PC-3 (cell line): Measurements from ENCODE around the gene CANT1. TPM values are rescaled to one million over a fixed set of nuclear protein-coding genes. Genes with fewer than 3 reads are reported as not detected.

Source experiments
- ATAC-seq: fragments of 200-7000 bp; cut with Tn5 transposase; 2 replicates; pipeline ENCODE4 v1.9.1; 2020; ENCODE audit warnings: mild to moderate bottlenecking, moderate library complexity
- BruUV-seq: library from RNA; stranded (reverse); fragments of 400-500 nt; replicated peaks from 2 replicates; lab custom pipeline; 2021; lab: Mats Ljungman, UMichigan
- CTCF ChIA-PET: fragments of 300-600 bp; sonication (Branson Sonifier 250); formaldehyde crosslinking; loops from one replicate; lab custom pipeline; 2022; ENCODE audit warnings: antibody characterized with exemption; lab: Charles Lee
- POLR2A ChIA-PET: fragments of 300-600 bp; sonication (Branson Sonifier 250); formaldehyde crosslinking; loops from one replicate; lab custom pipeline; 2022; ENCODE audit warnings: antibody characterized with exemption; ENCODE audit not compliant: unreplicated experiment; lab: Charles Lee
- DNase-seq: peaks from one replicate; pipeline ENCODE4 v3.0.0-alpha.2; 2015
- H2AFZ ChIP-seq: fragments of 300-600 bp; sonication (generic); 2 replicates; pipeline ENCODE4 v1.6.0; 2016; ENCODE audit warnings: antibody characterized with exemption, low read length
- H3F3A ChIP-seq: fragments of 300-600 bp; sonication (generic); one replicate; pipeline ENCODE4 v1.6.0; 2017; ENCODE audit warnings: antibody characterized with exemption, low read length, control low read depth, mild to moderate bottlenecking; ENCODE audit not compliant: unreplicated experiment
- H3K27ac ChIP-seq: fragments of 300-600 bp; sonication (generic); 2 replicates; pipeline ENCODE4 v1.5.1; 2016; ENCODE audit warnings: mild to moderate bottlenecking, low read length
- H3K27me3 ChIP-seq: fragments of 300-600 bp; sonication (generic); 2 replicates; pipeline ENCODE4 v1.6.1; 2016; ENCODE audit warnings: low read length, mixed read lengths
- H3K36me3 ChIP-seq: fragments of 300-600 bp; sonication (generic); 2 replicates; pipeline ENCODE4 v1.6.1; 2016; ENCODE audit warnings: low read depth, mixed run types, low read length, mixed read lengths
- H3K4me1 ChIP-seq: fragments of 300-600 bp; sonication (generic); 2 replicates; pipeline ENCODE4 v1.5.1; 2016; ENCODE audit warnings: low read length; ENCODE audit not compliant: insufficient read depth
- H3K4me2 ChIP-seq: fragments of 300-600 bp; sonication (generic); 2 replicates; pipeline ENCODE4 v1.6.0; 2016; ENCODE audit warnings: low read length
- H3K4me3 ChIP-seq: fragments of 300-600 bp; sonication (generic); 2 replicates; pipeline ENCODE4 v1.5.1; 2016; ENCODE audit warnings: mild to moderate bottlenecking, low read length, mixed read lengths
- H3K79me2 ChIP-seq: fragments of 300-600 bp; sonication (generic); 2 replicates; pipeline ENCODE4 v1.6.1; 2017; ENCODE audit warnings: low read length, mixed read lengths
- H3K9ac ChIP-seq: fragments of 300-600 bp; sonication (generic); 2 replicates; pipeline ENCODE4 v1.6.0; 2016; ENCODE audit warnings: mild to moderate bottlenecking, low read length
- H3K9me2 ChIP-seq: fragments of 300-600 bp; sonication (generic); replicated peaks from 2 replicates; pipeline ENCODE4 v1.6.1; 2016; ENCODE audit warnings: mixed run types, low read length, mixed read lengths
- H3K9me3 ChIP-seq: fragments of 300-600 bp; sonication (generic); 2 replicates; pipeline ENCODE4 v1.6.1; 2016; ENCODE audit warnings: low read length, mixed read lengths
- H4K20me1 ChIP-seq: fragments of 300-600 bp; sonication (generic); 2 replicates; pipeline ENCODE4 v1.6.1; 2016; ENCODE audit warnings: low read length, mixed read lengths
- CTCF ChIP-seq: fragments of 300-600 bp; sonication (generic); conservative IDR thresholded peaks from 2 replicates; pipeline ENCODE4 v1.5.1; 2017; ENCODE audit warnings: antibody characterized with exemption, low read depth, mild to moderate bottlenecking, low read length
- EZH2 ChIP-seq: fragments of 300-600 bp; sonication (generic); IDR thresholded peaks from one replicate; pipeline ENCODE4 v1.6.1; 2017; ENCODE audit warnings: antibody characterized with exemption, mild to moderate bottlenecking, low read length; ENCODE audit not compliant: unreplicated experiment
- EZH2phosphoT487 ChIP-seq: fragments of 300-600 bp; sonication (generic); IDR thresholded peaks from 2 replicates; pipeline ENCODE4 v1.6.1; 2018; ENCODE audit warnings: mild to moderate bottlenecking, antibody characterized with exemption, low read length, borderline replicate concordance
- intact Hi-C: fragments of 100-400 bp; cut with micrococcal nuclease; formaldehyde crosslinking; loops from 2 replicates; pipeline ENCODE4 v1.9.0; 2023
- total RNA-seq: library from RNA; depleted of rRNA; stranded (reverse); fragments of >200 nt; gene quantifications from 2 replicates; pipeline ENCODE4 v1.2.3, GENCODE V29; 2014

The CANT1 gene
- total RNA-seq, 1 experiment from 2014 or later = 191 TPM

- Histone ChIP-seq H3K4me2 (no peak overlapping the region), H3K36me3 (no peaks in the 10 kb centered on the region), H3K9ac (no peak overlapping the region), H3K4me3 (no peak overlapping the region), H3K79me2 (no peaks in the 10 kb centered on the region), H2AFZ (no peak overlapping the region), H3K4me1 (peaks cover 6% of the 10 kb centered on the region; the same call in 1 of the 2 replicates), H4K20me1 (no peaks in the 10 kb centered on the region), H3F3A (no peaks in the 10 kb centered on the region), H3K9me3 (peaks cover 8% of the 10 kb centered on the region; the same call in 1 of the 2 replicates), H3K27ac (no peak overlapping the region), H3K9me2 (no peaks in the 10 kb centered on the region), H3K27me3 (no peaks in the 10 kb centered on the region)
- intact Hi-C loops = no loop called here
- TF ChIP-seq EZH2phosphoT487 (no peak), CTCF (no peak), EZH2 (no peak)
- DNase-seq (no peak), ATAC-seq (no peak)
- no TSS peak for BruUV-seq
- POLR2A ChIA-PET = no interaction called here
- CTCF ChIA-PET = no interaction called here
Measured at GRCh38 chr17:78956254-78956653, 53.3 kb downstream of the CANT1 start.

- H3K4me1 ChIP-seq = peaks cover 6% of the 10 kb centered on the region; the same call in 1 of the 2 replicates
- no TSS peak for BruUV-seq
- intact Hi-C loops = no loop called here
- H4K20me1 ChIP-seq = no peaks in the 10 kb centered on the region
- no peak overlapping the region for H3K27ac ChIP-seq
- no peak for DNase-seq
- H3K4me3 ChIP-seq = no peak overlapping the region
- no peak overlapping the region for H3K9ac ChIP-seq
- no peak overlapping the region for H2AFZ ChIP-seq
- H3K9me2 ChIP-seq = no peaks in the 10 kb centered on the region
- TF ChIP-seq CTCF (no peak), EZH2phosphoT487 (no peak), EZH2 (no peak)
- no peaks in the 10 kb centered on the region for H3K36me3 ChIP-seq
- no peaks in the 10 kb centered on the region for H3K27me3 ChIP-seq
- ATAC-seq = no peak
- no peak overlapping the region for H3K4me2 ChIP-seq
- H3K9me3 ChIP-seq = peaks cover 16% of the 10 kb centered on the region
- ChIA-PET POLR2A (interaction anchor here (0.6 kb wide), 1 partner anchor 41 kb away, joined by 4 read pairs; no protein-coding TSS in a partner anchor), CTCF (interaction anchor here (0.8 kb wide), 1 partner anchor 89 kb away, joined by 4 read pairs; no protein-coding TSS in a partner anchor)
- H3F3A ChIP-seq = no peaks in the 10 kb centered on the region
- no peaks in the 10 kb centered on the region for H3K79me2 ChIP-seq
Measured at GRCh38 chr17:78954684-78955083, 54.9 kb downstream of the CANT1 start.
